Right cardiac atrium (tissue), 5 donors: ENCODE results near the gene CCSER2. TPM values are rescaled to one million over a fixed set of nuclear protein-coding genes. Genes with fewer than 3 reads are reported as not detected.
"Not testable (repeated sequence)": the region's sequence is repeated elsewhere in the genome, so short reads cannot be mapped to it uniquely, and the experiment has no call there.

Source experiments
- ATAC-seq, 2 donors: fragments of 200-7000 bp; cut with Tn5 transposase; one replicate each; pipeline versions ENCODE4 v1.8.0 to v1.9.1; 2020; ENCODE audit warnings: moderate library complexity in 2 of 2, mild to moderate bottlenecking in 1 of 2
- DNase-seq, 3 donors: peaks; one replicate each; pipeline ENCODE4 v3.0.0-alpha.2; 2020
- H3K27ac ChIP-seq: one replicate; pipeline ENCODE4 v1.5.1; 2013; ENCODE audit warnings: mild to moderate bottlenecking, low read length, control low read depth, moderate library complexity
- H3K27me3 ChIP-seq: one replicate; pipeline ENCODE4 v1.6.1; 2013; ENCODE audit not compliant: control insufficient read depth, insufficient read depth
- H3K4me1 ChIP-seq: one replicate; pipeline ENCODE4 v1.6.1; 2013; ENCODE audit warnings: low read length; ENCODE audit not compliant: control insufficient read depth, insufficient read depth
- H3K4me3 ChIP-seq: one replicate; pipeline ENCODE4 v1.5.1; 2013; ENCODE audit warnings: low read length, control low read depth
- H3K9me3 ChIP-seq: one replicate; pipeline ENCODE4 v1.6.1; 2013; ENCODE audit warnings: low read length; ENCODE audit not compliant: control insufficient read depth
- WGBS: extraction: QIAGEN DNeasy Blood & Tissue Kit; methylation state at CpG from one replicate; pipeline ENCODE4 v1.1.7; 2013; 5-methylcytosine and 5-hydroxymethylcytosine counted together
- intact Hi-C, 4 donors: fragments of 100-400 bp; cut with DNase I; formaldehyde crosslinking; loops; one replicate each; pipeline versions ENCODE4 v1.11.0 to v1.14.0; 2022 to 2023
- polyA plus RNA-seq: library from polyadenylated mRNA; stranded (reverse); fragments of 200-250 nt; gene quantifications from one replicate; pipeline ENCODE4 v1.2.3, GENCODE V29; 2013
- total RNA-seq, 4 donors: library from RNA; stranded (reverse); fragmentation: NEBNext Ultra II Directional; extraction: Animal tissue kit (Norgen Biotek cat#: 25700); gene quantifications; one replicate each; pipeline ENCODE4 v1.2.1, GENCODE V29; 2021
- donor health status: healthy with polysubstance abuse.
- donor health status: DM: no; HTN: yes; CAD: no.
- donor health status: DM: no; HTN: no; CAD: no.
- donor health status: DM: no; HTN: yes; CAD: no; lungs with severe emphysema.
- donor health status: DM: yes; HTN: yes; CAD: no.

The CCSER2 gene
- total and polyA plus RNA-seq, 5 donors: 30.7 to 176 (median 148) TPM

- Histone ChIP-seq H3K9me3 (no peaks in the 10 kb centered on the region), H3K4me3 (no peak overlapping the region), H3K27me3 (no peaks in the 10 kb centered on the region), H3K27ac (no peak overlapping the region), H3K4me1 (peaks cover 6% of the 10 kb centered on the region)
- DNase-seq: no peak
- ATAC-seq: peak in 1 of 2 donors; percentile 35
- 81% methylated on average over 9 of the region's 9 CpGs for WGBS
- intact Hi-C loops: no loop called here
Observed at GRCh38 chr10:84493951-84494848, 165.8 kb downstream of the CCSER2 start.

GRCh38 chr10:84494849-84495180 lies 166.4 kb downstream of the CCSER2 start:
- no peaks in the 10 kb centered on the region for H3K9me3 ChIP-seq
- no peak for DNase-seq
- no peaks in the 10 kb centered on the region for H3K27me3 ChIP-seq
- ATAC-seq: no peak
- H3K27ac ChIP-seq: no peak overlapping the region
- H3K4me1 ChIP-seq: peaks cover 7% of the 10 kb centered on the region
- intact Hi-C loops: no loop called here
- H3K4me3 ChIP-seq: no peak overlapping the region

- WGBS: 70% methylated on average over 1 of the region's 1 CpG
- H3K27ac ChIP-seq: no peak overlapping the region
- intact Hi-C loops: no loop called here
Observed at GRCh38 chr10:84497978-84498377, 169.6 kb downstream of the CCSER2 start.

GRCh38 chr10:84499039-84499438 lies 170.7 kb downstream of the CCSER2 start:
- H3K27me3 ChIP-seq, ATAC-seq, intact Hi-C loops, H3K9me3 ChIP-seq, H3K4me3 ChIP-seq, H3K27ac ChIP-seq, H3K4me1 ChIP-seq, DNase-seq: not testable (repeated sequence)
- 98% methylated on average over 9 of the region's 9 CpGs for WGBS

More at GRCh38 chr10:84497978-84498377, 169.6 kb downstream of the CCSER2 start:
- no peaks in the 10 kb centered on the region for H3K27me3 ChIP-seq
- peaks cover 8% of the 10 kb centered on the region for H3K4me1 ChIP-seq
- H3K9me3 ChIP-seq: no peaks in the 10 kb centered on the region
- no peak for ATAC-seq
- no peak overlapping the region for H3K4me3 ChIP-seq
- DNase-seq: no peak

- intact Hi-C loops: no loop called here
- no peak for ATAC-seq
- 57% methylated on average over 3 of the region's 3 CpGs for WGBS
- DNase-seq: no peak
- no peak overlapping the region for H3K27ac ChIP-seq
- H3K4me1 ChIP-seq: peaks cover 2% of the 10 kb centered on the region
- H3K27me3 ChIP-seq: no peaks in the 10 kb centered on the region
- no peaks in the 10 kb centered on the region for H3K9me3 ChIP-seq
- no peak overlapping the region for H3K4me3 ChIP-seq
Observed at GRCh38 chr10:84499846-84500245, 171.5 kb downstream of the CCSER2 start.

GRCh38 chr10:84510121-84510520 lies 181.7 kb downstream of the CCSER2 start:
- ATAC-seq (no peak), DNase-seq (no peak)
- 88% methylated on average over 3 of the region's 3 CpGs for WGBS
- Histone ChIP-seq H3K27ac (no peak overlapping the region), H3K4me1 (peaks cover 1% of the 10 kb centered on the region), H3K9me3 (no peaks in the 10 kb centered on the region), H3K4me3 (no peak overlapping the region), H3K27me3 (no peaks in the 10 kb centered on the region)
- intact Hi-C loops: no loop called here

GRCh38 chr10:84511106-84511505 lies 182.7 kb downstream of the CCSER2 start:
- ATAC-seq (no peak), DNase-seq (no peak)
- Histone ChIP-seq H3K27ac (no peak overlapping the region), H3K4me3 (no peak overlapping the region), H3K4me1 (peaks cover 1% of the 10 kb centered on the region), H3K9me3 (no peaks in the 10 kb centered on the region), H3K27me3 (no peaks in the 10 kb centered on the region)
- WGBS: 81% methylated on average over 2 of the region's 2 CpGs
- intact Hi-C loops: no loop called here

- H3K27ac ChIP-seq: no peak overlapping the region
- no peaks in the 10 kb centered on the region for H3K27me3 ChIP-seq
- ATAC-seq (no peak), DNase-seq (no peak)
- H3K4me3 ChIP-seq: no peak overlapping the region
- 91% methylated on average over 5 of the region's 5 CpGs for WGBS
- H3K9me3 ChIP-seq: no peaks in the 10 kb centered on the region
- peaks cover 1% of the 10 kb centered on the region for H3K4me1 ChIP-seq
- intact Hi-C loops: no loop called here
Observed at GRCh38 chr10:84511709-84512285, 183.4 kb downstream of the CCSER2 start.

GRCh38 chr10:84517554-84517953 lies 189.2 kb downstream of the CCSER2 start:
- ATAC-seq (no peak), DNase-seq (no peak)
- Histone ChIP-seq H3K9me3 (no peaks in the 10 kb centered on the region), H3K27ac (no peak overlapping the region), H3K4me1 (no peaks in the 10 kb centered on the region), H3K27me3 (no peaks in the 10 kb centered on the region), H3K4me3 (no peak overlapping the region)
- intact Hi-C loops: no loop called here
- 92% methylated on average over 4 of the region's 4 CpGs for WGBS

- ATAC-seq (no peak), DNase-seq (no peak)
- WGBS: 98% methylated on average over 3 of the region's 3 CpGs
- H3K27me3 ChIP-seq: no peaks in the 10 kb centered on the region
- no peak overlapping the region for H3K27ac ChIP-seq
- no peak overlapping the region for H3K4me3 ChIP-seq
- H3K9me3 ChIP-seq: no peaks in the 10 kb centered on the region
- no peaks in the 10 kb centered on the region for H3K4me1 ChIP-seq
- intact Hi-C loops: no loop called here
Observed at GRCh38 chr10:84519235-84519634, 190.8 kb downstream of the CCSER2 start.

- Histone ChIP-seq H3K4me3 (no peak overlapping the region), H3K27me3 (no peaks in the 10 kb centered on the region), H3K27ac (no peak overlapping the region), H3K9me3 (no peaks in the 10 kb centered on the region), H3K4me1 (no peaks in the 10 kb centered on the region)
- DNase-seq (no peak), ATAC-seq (no peak)
- WGBS: 71% methylated on average over 8 of the region's 8 CpGs
- intact Hi-C loops: no loop called here
Observed at GRCh38 chr10:84521013-84521412, 192.6 kb downstream of the CCSER2 start.
